Mucosa of descending colon (tissue), 3 donors: ENCODE results near the gene ZCCHC14. TPM values are rescaled to one million over a fixed set of nuclear protein-coding genes. Genes with fewer than 3 reads are reported as not detected.

Experiments
- ATAC-seq: fragments of 200-7000 bp; cut with Tn5 transposase; one replicate; pipeline ENCODE4 v1.9.1; 2020; ENCODE audit warnings: mild to moderate bottlenecking, moderate library complexity
- DNase-seq, 3 donors: peaks; one replicate each; pipeline ENCODE4 v3.0.0-alpha.2; 2020
- H3K36me3 ChIP-seq: fragments of 200-600 bp; one replicate; pipeline ENCODE4 v1.8.0; 2021; ENCODE audit warnings: low read depth, mild to moderate bottlenecking
- H3K4me1 ChIP-seq: fragments of 200-600 bp; one replicate; pipeline ENCODE4 v1.8.0; 2021; ENCODE audit warnings: low read depth, mild to moderate bottlenecking
- H3K4me3 ChIP-seq: fragments of 200-600 bp; one replicate; pipeline ENCODE4 v1.8.0; 2021; ENCODE audit warnings: mild to moderate bottlenecking
- H3K9me3 ChIP-seq: fragments of 200-600 bp; one replicate; pipeline ENCODE4 v1.8.0; 2021; ENCODE audit warnings: mild to moderate bottlenecking
- intact Hi-C, 2 donors: fragments of 100-400 bp; cut with DNase I in 1 of 2; cut with micrococcal nuclease in 1 of 2; formaldehyde crosslinking; loops; one replicate each; pipeline versions ENCODE4 v1.11.0 to v1.11.1; 2022; cut with DNase I, micrococcal nuclease
- total RNA-seq, 3 donors: library from RNA; stranded (reverse); fragmentation: NEBNext Ultra II Directional in 2 of 3; extraction: Animal tissue kit (Norgen Biotek cat#: 25700) in 2 of 3; gene quantifications; one replicate each; pipeline versions ENCODE4 v1.2.1 to v1.2.4, GENCODE V29; 2021 to 2023
- TF ChIP-seq, protein P1 (sequence below): fragments of 200-600 bp; IDR thresholded peaks from one replicate; pipeline ENCODE4 v1.8.0; 2022; ENCODE audit warnings: antibody characterized with exemption, mild to moderate bottlenecking
- donor health status: DM: no; HTN: no; CAD: no; lungs with moderate emphysema.
- donor health status: DM: no; HTN: no; CAD: no.
- donor health status: DM: no; HTN: yes; CAD: no.

The ZCCHC14 gene
- total RNA-seq, 3 donors from 2014 or later, result 30.3 to 36.4 (median 32.3) TPM

DNA sequence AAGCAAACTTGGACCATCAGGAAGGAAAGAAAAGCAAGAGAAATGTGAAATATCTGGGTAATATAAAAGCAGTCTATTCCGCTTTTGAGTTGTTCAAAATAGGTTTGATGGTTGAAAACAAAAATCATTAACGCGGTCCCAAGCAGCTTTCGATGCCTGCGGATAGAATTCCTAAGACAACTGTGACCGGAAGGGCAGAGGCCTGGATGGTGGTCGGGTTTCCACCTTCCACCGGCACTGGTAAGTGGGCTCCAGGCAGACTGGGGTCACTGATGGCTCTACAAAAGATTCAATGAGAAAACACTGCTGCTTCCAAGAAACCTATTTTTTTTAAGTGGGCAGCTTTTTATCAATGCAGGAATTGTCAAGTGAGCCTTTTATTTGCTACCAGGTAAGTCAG, 49.8 kb downstream of the ZCCHC14 start:
- intact Hi-C loops, result no loop called here
- TF ChIP-seq, protein P1, sequence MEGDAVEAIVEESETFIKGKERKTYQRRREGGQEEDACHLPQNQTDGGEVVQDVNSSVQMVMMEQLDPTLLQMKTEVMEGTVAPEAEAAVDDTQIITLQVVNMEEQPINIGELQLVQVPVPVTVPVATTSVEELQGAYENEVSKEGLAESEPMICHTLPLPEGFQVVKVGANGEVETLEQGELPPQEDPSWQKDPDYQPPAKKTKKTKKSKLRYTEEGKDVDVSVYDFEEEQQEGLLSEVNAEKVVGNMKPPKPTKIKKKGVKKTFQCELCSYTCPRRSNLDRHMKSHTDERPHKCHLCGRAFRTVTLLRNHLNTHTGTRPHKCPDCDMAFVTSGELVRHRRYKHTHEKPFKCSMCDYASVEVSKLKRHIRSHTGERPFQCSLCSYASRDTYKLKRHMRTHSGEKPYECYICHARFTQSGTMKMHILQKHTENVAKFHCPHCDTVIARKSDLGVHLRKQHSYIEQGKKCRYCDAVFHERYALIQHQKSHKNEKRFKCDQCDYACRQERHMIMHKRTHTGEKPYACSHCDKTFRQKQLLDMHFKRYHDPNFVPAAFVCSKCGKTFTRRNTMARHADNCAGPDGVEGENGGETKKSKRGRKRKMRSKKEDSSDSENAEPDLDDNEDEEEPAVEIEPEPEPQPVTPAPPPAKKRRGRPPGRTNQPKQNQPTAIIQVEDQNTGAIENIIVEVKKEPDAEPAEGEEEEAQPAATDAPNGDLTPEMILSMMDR, result no peak
- Histone ChIP-seq H3K4me3 (no peak overlapping the region), H3K36me3 (no peaks in the 10 kb centered on the region), H3K9me3 (no peaks in the 10 kb centered on the region), H3K4me1 (no peaks in the 10 kb centered on the region)
- ATAC-seq, result no peak
- DNase-seq, result no peak

DNA sequence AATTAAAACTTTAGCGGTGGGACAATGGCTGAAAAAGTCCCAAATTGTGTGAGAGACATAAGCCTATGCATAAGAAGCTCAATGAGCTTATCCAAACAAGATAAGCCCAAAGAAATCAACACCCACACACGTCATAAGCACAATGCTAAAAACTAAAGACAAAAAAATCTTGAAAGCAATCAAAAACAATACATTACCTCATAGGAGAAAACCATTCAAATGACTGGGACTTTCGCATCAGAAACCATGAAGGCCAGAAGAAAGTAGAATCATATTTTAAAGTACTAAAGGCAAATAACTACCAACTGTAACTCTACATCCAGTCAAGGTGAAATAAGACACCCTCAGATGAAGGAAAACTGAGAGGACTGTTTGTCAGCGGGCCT, 50.2 kb downstream of the ZCCHC14 start:
- no peaks in the 10 kb centered on the region for H3K9me3 ChIP-seq
- no peaks in the 10 kb centered on the region for H3K4me1 ChIP-seq
- TF ChIP-seq, protein P1, result no peak
- DNase-seq (no peak), ATAC-seq (no peak)
- no peaks in the 10 kb centered on the region for H3K36me3 ChIP-seq
- intact Hi-C loops, result no loop called here
- H3K4me3 ChIP-seq, result no peak overlapping the region

DNA sequence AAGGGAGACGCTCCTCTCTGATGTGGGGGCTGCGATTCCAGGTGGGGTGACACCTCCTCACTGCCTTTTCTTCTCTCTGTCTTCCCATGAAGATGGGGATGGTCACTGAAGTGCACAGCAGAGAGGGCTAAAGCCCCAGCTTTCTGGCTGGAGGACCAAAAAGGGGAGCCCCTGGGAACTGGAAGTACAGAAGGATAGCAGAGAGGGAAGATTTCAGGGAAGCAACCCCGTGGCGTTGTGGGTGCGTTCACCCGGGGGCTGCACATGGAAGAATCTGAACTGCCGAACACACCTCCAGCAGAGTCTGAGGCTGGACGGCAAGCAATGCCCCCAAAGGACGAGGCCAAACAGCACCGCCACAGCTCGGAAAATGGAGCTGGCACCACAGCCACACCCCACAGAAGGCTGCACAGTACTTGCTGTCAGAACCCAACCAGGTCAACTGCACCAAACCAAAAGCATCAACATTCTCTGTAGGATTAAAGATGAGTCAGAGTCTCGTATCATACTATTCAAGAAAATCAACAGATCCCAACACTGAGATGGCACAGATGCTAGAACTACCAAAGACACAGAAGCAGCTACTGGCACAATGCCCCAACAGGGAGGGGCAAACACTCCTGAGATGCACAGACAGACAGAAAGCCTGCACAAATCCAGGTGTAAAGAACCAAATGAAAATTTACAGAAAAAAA, 50.8 kb downstream of the ZCCHC14 start:
- Histone ChIP-seq H3K4me3 (no peak overlapping the region), H3K4me1 (no peaks in the 10 kb centered on the region), H3K9me3 (no peaks in the 10 kb centered on the region), H3K36me3 (no peaks in the 10 kb centered on the region)
- intact Hi-C loops, result no loop called here
- ATAC-seq (no peak), DNase-seq (peak in 1 of 3 donors; percentile 8)
- TF ChIP-seq, protein P1, result no peak

DNA sequence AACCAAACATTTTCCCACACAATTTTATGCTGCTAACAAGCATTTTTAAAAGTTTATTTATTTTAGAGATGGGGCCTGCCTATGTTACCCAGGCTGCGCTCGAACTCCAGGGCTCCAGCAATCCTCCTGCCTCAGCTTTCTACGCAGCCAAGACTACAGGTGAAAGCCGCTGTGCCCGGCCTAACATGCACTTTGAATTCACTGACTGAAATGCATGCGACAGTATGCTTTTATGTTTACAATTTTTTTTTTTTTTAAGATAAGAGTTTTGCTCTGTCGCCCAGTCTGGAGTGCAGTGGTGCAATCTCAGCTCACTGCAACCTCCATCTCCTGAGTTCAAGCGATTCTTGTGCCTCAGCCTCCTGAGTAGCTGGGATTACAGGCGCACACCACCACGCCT, 52.9 kb downstream of the ZCCHC14 start:
- ATAC-seq, result no peak
- Histone ChIP-seq H3K4me1 (no peaks in the 10 kb centered on the region), H3K4me3 (no peak overlapping the region), H3K36me3 (no peaks in the 10 kb centered on the region), H3K9me3 (no peaks in the 10 kb centered on the region)
- intact Hi-C loops, result no loop called here
- DNase-seq, result no peak
- TF ChIP-seq, protein P1, result no peak

DNA sequence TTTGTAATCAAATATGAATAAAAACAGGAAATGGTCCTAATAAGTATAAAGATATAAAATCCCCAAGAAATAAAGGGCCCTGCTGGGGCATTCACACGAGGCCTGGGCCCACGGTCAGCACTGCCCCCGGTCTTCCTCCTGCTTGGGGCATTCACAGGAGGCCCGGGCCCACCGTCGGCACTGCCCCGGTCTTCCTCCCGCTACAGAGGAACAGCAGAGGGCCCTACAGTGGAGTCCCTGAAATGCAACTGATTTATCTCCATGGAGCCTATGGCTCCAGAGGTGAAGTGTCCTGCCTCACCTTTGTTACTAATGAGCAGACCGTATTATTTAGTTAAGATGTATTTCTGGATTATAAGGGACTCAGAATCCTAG, 54.2 kb downstream of the ZCCHC14 start:
- TF ChIP-seq, protein P1, result no peak
- Histone ChIP-seq H3K4me3 (no peak overlapping the region), H3K36me3 (no peaks in the 10 kb centered on the region), H3K9me3 (no peaks in the 10 kb centered on the region), H3K4me1 (no peaks in the 10 kb centered on the region)
- DNase-seq (peak in 1 of 3 donors; percentile 5), ATAC-seq (no peak)
- intact Hi-C loops, result no loop called here
